ENCODE results near the gene CYP24A1. TPM values are rescaled to one million over a fixed set of nuclear protein-coding genes. Genes with fewer than 3 reads are reported as not detected.

The CYP24A1 gene
- total and polyA plus RNA-seq, 2 of the 8 experiments (the other 6 are each of a cell fraction or from before 2014, with no cell fraction given) = not detected

DNA sequence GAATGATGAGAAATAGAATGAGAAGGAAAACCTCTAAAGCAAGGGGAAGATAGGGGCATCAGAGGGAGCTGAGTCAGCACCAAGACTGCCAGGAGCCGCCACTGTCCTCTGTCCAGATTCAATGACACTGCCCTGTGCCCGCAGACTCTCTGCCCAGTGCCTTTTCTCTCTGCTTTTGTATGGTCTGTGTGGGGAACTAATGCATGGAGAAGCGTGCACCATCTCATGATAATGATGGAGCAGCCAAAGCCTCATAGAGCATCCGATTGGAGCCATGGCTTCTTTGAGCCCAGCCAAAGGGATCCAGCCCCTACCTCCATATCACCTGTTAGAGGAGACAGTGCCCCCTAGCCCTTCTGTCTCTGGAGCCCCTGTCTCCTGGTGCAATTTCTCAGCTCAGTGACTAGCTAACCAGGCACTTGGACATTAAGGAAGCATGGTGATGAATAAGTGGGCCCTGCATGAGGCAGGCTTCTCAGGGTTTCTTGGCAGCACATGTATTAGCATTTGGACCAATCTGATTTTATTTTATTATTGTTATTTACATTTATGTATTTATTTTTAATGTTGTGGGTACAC, 27.6 kb upstream of the CYP24A1 start (continued):
- 0 out of 4 replicates have a peak, but pooled peaks of 1 of the 2 experiments have one; percentile 4 for TF ChIP-seq RAD21 (IDR thresholded peaks at IDR 0.05 in 1 of 2, conservative IDR thresholded peaks at IDR 0.05 in 1 of 2; ENCODE audit: low read depth in 2 of 2, low read length in 2 of 2)
